ENCODE results near the gene PNMT. TPM values are rescaled to one million over a fixed set of nuclear protein-coding genes. Genes with fewer than 3 reads are reported as not detected.

The PNMT gene
- total and polyA plus RNA-seq, 2 of the 13 experiments (the other 11 are each of a cell fraction or from before 2014, with no cell fraction given): 0.25 TPM; not detected in 1

GRCh38 chr17:39674702-39675389, 6.6 kb downstream of the PNMT start (continued):
- no peak for TF ChIP-seq TRAFD1 (CRISPR knock-in tag; IDR thresholded peaks at IDR 0.05; ENCODE audit: borderline replicate concordance)
- TF ChIP-seq NR2C2 (CRISPR knock-in tag; IDR thresholded peaks at IDR 0.05; ENCODE audit: borderline replicate concordance): peak; percentile 82
- no peak for TF ChIP-seq ZSCAN12 (CRISPR knock-in tag; IDR thresholded peaks at IDR 0.05)
- no peak for TF ChIP-seq SIN3B (IDR thresholded peaks at IDR 0.05; ENCODE audit: low read length)
- no peak for TF ChIP-seq GTF2F1 (IDR thresholded peaks at IDR 0.05; ENCODE audit: low read length)
- no peak for TF ChIP-seq TGIF2 (CRISPR knock-in tag; IDR thresholded peaks at IDR 0.05)
- TF ChIP-seq ZNF343 (CRISPR knock-in tag; IDR thresholded peaks at IDR 0.05): no peak
- TF ChIP-seq ZNF20 (CRISPR knock-in tag; IDR thresholded peaks at IDR 0.05): no peak
- no peak for TF ChIP-seq MYNN (CRISPR knock-in tag; IDR thresholded peaks at IDR 0.05; ENCODE audit: low read depth)
- no peak for TF ChIP-seq ZNF230 (CRISPR knock-in tag; IDR thresholded peaks at IDR 0.05)
- TF ChIP-seq CSRNP1 (CRISPR knock-in tag; IDR thresholded peaks at IDR 0.05): peak; percentile 86
- TF ChIP-seq FOXP1 (IDR thresholded peaks at IDR 0.05): no peak
- peak; percentile 67 for TF ChIP-seq FOXP1 (CRISPR knock-in tag; IDR thresholded peaks at IDR 0.05)
- peak; percentile 89 for TF ChIP-seq KAT8 (CRISPR knock-in tag; IDR thresholded peaks at IDR 0.05)
- no peak for TF ChIP-seq GRHL1 (CRISPR knock-in tag; conservative IDR thresholded peaks at IDR 0.05)
- TF ChIP-seq ZBTB33 (CRISPR knock-in tag; IDR thresholded peaks at IDR 0.05): no peak
- TF ChIP-seq ZBTB38 (CRISPR knock-in tag; IDR thresholded peaks at IDR 0.05): 0 out of 2 replicates have a peak, but pooled peaks have one; percentile 33
- TF ChIP-seq REPIN1 (CRISPR knock-in tag; IDR thresholded peaks at IDR 0.05; ENCODE audit: borderline replicate concordance, low read depth): 0 out of 2 replicates have a peak, but pooled peaks have one; percentile 44
- TF ChIP-seq TARDBP (CRISPR knock-in tag; IDR thresholded peaks at IDR 0.05): peak; percentile 87
- TF ChIP-seq SKIL (CRISPR knock-in tag; IDR thresholded peaks at IDR 0.05; ENCODE audit: borderline replicate concordance): no peak
- no peak for TF ChIP-seq ZNF766 (CRISPR knock-in tag; IDR thresholded peaks at IDR 0.05; ENCODE audit: borderline replicate concordance)
